PC-3 (cell line): ENCODE measurements around the gene EFCAB6. TPM values are rescaled to one million over a fixed set of nuclear protein-coding genes. Genes with fewer than 3 reads are reported as not detected.

ENCODE experiments used
- ATAC-seq: fragments of 200-7000 bp; cut with Tn5 transposase; 2 replicates; pipeline ENCODE4 v1.9.1; 2020; ENCODE audit warnings: mild to moderate bottlenecking, moderate library complexity
- BruUV-seq: library from RNA; stranded (reverse); fragments of 400-500 nt; replicated peaks from 2 replicates; lab custom pipeline; 2021; lab: Mats Ljungman, UMichigan
- CTCF ChIA-PET: fragments of 300-600 bp; sonication (Branson Sonifier 250); formaldehyde crosslinking; loops from one replicate; lab custom pipeline; 2022; ENCODE audit warnings: antibody characterized with exemption; lab: Charles Lee
- POLR2A ChIA-PET: fragments of 300-600 bp; sonication (Branson Sonifier 250); formaldehyde crosslinking; loops from one replicate; lab custom pipeline; 2022; ENCODE audit warnings: antibody characterized with exemption; ENCODE audit not compliant: unreplicated experiment; lab: Charles Lee
- DNase-seq: peaks from one replicate; pipeline ENCODE4 v3.0.0-alpha.2; 2015
- H2AFZ ChIP-seq: fragments of 300-600 bp; sonication (generic); 2 replicates; pipeline ENCODE4 v1.6.0; 2016; ENCODE audit warnings: antibody characterized with exemption, low read length
- H3F3A ChIP-seq: fragments of 300-600 bp; sonication (generic); one replicate; pipeline ENCODE4 v1.6.0; 2017; ENCODE audit warnings: antibody characterized with exemption, low read length, control low read depth, mild to moderate bottlenecking; ENCODE audit not compliant: unreplicated experiment
- H3K27ac ChIP-seq: fragments of 300-600 bp; sonication (generic); 2 replicates; pipeline ENCODE4 v1.5.1; 2016; ENCODE audit warnings: mild to moderate bottlenecking, low read length
- H3K27me3 ChIP-seq: fragments of 300-600 bp; sonication (generic); 2 replicates; pipeline ENCODE4 v1.6.1; 2016; ENCODE audit warnings: low read length, mixed read lengths
- H3K36me3 ChIP-seq: fragments of 300-600 bp; sonication (generic); 2 replicates; pipeline ENCODE4 v1.6.1; 2016; ENCODE audit warnings: low read depth, mixed run types, low read length, mixed read lengths
- H3K4me1 ChIP-seq: fragments of 300-600 bp; sonication (generic); 2 replicates; pipeline ENCODE4 v1.5.1; 2016; ENCODE audit warnings: low read length; ENCODE audit not compliant: insufficient read depth
- H3K4me2 ChIP-seq: fragments of 300-600 bp; sonication (generic); 2 replicates; pipeline ENCODE4 v1.6.0; 2016; ENCODE audit warnings: low read length
- H3K4me3 ChIP-seq: fragments of 300-600 bp; sonication (generic); 2 replicates; pipeline ENCODE4 v1.5.1; 2016; ENCODE audit warnings: mild to moderate bottlenecking, low read length, mixed read lengths
- H3K79me2 ChIP-seq: fragments of 300-600 bp; sonication (generic); 2 replicates; pipeline ENCODE4 v1.6.1; 2017; ENCODE audit warnings: low read length, mixed read lengths
- H3K9ac ChIP-seq: fragments of 300-600 bp; sonication (generic); 2 replicates; pipeline ENCODE4 v1.6.0; 2016; ENCODE audit warnings: mild to moderate bottlenecking, low read length
- H3K9me2 ChIP-seq: fragments of 300-600 bp; sonication (generic); replicated peaks from 2 replicates; pipeline ENCODE4 v1.6.1; 2016; ENCODE audit warnings: mixed run types, low read length, mixed read lengths
- H3K9me3 ChIP-seq: fragments of 300-600 bp; sonication (generic); 2 replicates; pipeline ENCODE4 v1.6.1; 2016; ENCODE audit warnings: low read length, mixed read lengths
- H4K20me1 ChIP-seq: fragments of 300-600 bp; sonication (generic); 2 replicates; pipeline ENCODE4 v1.6.1; 2016; ENCODE audit warnings: low read length, mixed read lengths
- CTCF ChIP-seq: fragments of 300-600 bp; sonication (generic); conservative IDR thresholded peaks from 2 replicates; pipeline ENCODE4 v1.5.1; 2017; ENCODE audit warnings: antibody characterized with exemption, low read depth, mild to moderate bottlenecking, low read length
- EZH2 ChIP-seq: fragments of 300-600 bp; sonication (generic); IDR thresholded peaks from one replicate; pipeline ENCODE4 v1.6.1; 2017; ENCODE audit warnings: antibody characterized with exemption, mild to moderate bottlenecking, low read length; ENCODE audit not compliant: unreplicated experiment
- EZH2phosphoT487 ChIP-seq: fragments of 300-600 bp; sonication (generic); IDR thresholded peaks from 2 replicates; pipeline ENCODE4 v1.6.1; 2018; ENCODE audit warnings: mild to moderate bottlenecking, antibody characterized with exemption, low read length, borderline replicate concordance
- intact Hi-C: fragments of 100-400 bp; cut with micrococcal nuclease; formaldehyde crosslinking; loops from 2 replicates; pipeline ENCODE4 v1.9.0; 2023
- total RNA-seq: library from RNA; depleted of rRNA; stranded (reverse); fragments of >200 nt; gene quantifications from 2 replicates; pipeline ENCODE4 v1.2.3, GENCODE V29; 2014

Gene EFCAB6
- total RNA-seq, 1 experiment from 2014 or later, result 0.07 TPM

GRCh38 chr22:43574738-43575137, 237.4 kb downstream of the EFCAB6 start:
- Histone ChIP-seq H3K9ac (no peak overlapping the region), H3K4me2 (no peak overlapping the region), H3K27ac (no peak overlapping the region), H3K36me3 (no peaks in the 10 kb centered on the region), H3K9me2 (no peaks in the 10 kb centered on the region), H3F3A (no peaks in the 10 kb centered on the region), H3K79me2 (no peaks in the 10 kb centered on the region), H3K27me3 (peaks cover 40% of the 10 kb centered on the region), H3K9me3 (no peaks in the 10 kb centered on the region), H3K4me1 (no peaks in the 10 kb centered on the region), H2AFZ (no peak overlapping the region), H4K20me1 (no peaks in the 10 kb centered on the region), H3K4me3 (no peak overlapping the region)
- intact Hi-C loops, result no loop called here
- ATAC-seq (no peak), DNase-seq (no peak)
- BruUV-seq, result no TSS peak
- TF ChIP-seq EZH2, result no peak
- no peak for TF ChIP-seq CTCF
- TF ChIP-seq EZH2phosphoT487, result no peak
- ChIA-PET CTCF (interaction anchor here (0.7 kb wide), 1 partner anchor 16 kb away, joined by 3 read pairs; no protein-coding TSS in a partner anchor), POLR2A (no interaction called here)

- BruUV-seq, result no TSS peak
- CTCF ChIA-PET, result no interaction called here
- Histone ChIP-seq H4K20me1 (no peaks in the 10 kb centered on the region), H3K36me3 (no peaks in the 10 kb centered on the region), H3K4me1 (no peaks in the 10 kb centered on the region), H3K27me3 (peaks cover 40% of the 10 kb centered on the region), H3K27ac (no peak overlapping the region), H3K9ac (no peak overlapping the region), H3K79me2 (no peaks in the 10 kb centered on the region), H3K9me3 (no peaks in the 10 kb centered on the region), H3K4me2 (no peak overlapping the region), H3K9me2 (no peaks in the 10 kb centered on the region), H3F3A (no peaks in the 10 kb centered on the region), H3K4me3 (no peak overlapping the region), H2AFZ (no peak overlapping the region)
- ATAC-seq (no peak), DNase-seq (no peak)
- intact Hi-C loops, result no loop called here
- POLR2A ChIA-PET, result no interaction called here
- TF ChIP-seq EZH2phosphoT487, result no peak
- TF ChIP-seq EZH2, result no peak
- TF ChIP-seq CTCF, result no peak
Observed at GRCh38 chr22:43572710-43573109, 239.4 kb downstream of the EFCAB6 start.

GRCh38 chr22:43571181-43571580, 240.9 kb downstream of the EFCAB6 start:
- Histone ChIP-seq H3K9ac (no peak overlapping the region), H3K4me3 (no peak overlapping the region), H3F3A (no peaks in the 10 kb centered on the region), H3K36me3 (no peaks in the 10 kb centered on the region), H3K4me1 (no peaks in the 10 kb centered on the region), H3K9me3 (no peaks in the 10 kb centered on the region), H3K79me2 (no peaks in the 10 kb centered on the region), H3K27ac (no peak overlapping the region), H3K27me3 (peaks cover 29% of the 10 kb centered on the region), H3K9me2 (no peaks in the 10 kb centered on the region), H4K20me1 (no peaks in the 10 kb centered on the region), H3K4me2 (no peak overlapping the region), H2AFZ (no peak overlapping the region)
- DNase-seq (no peak), ATAC-seq (no peak)
- intact Hi-C loops, result no loop called here
- no peak for TF ChIP-seq EZH2phosphoT487
- TF ChIP-seq EZH2, result no peak
- no peak for TF ChIP-seq CTCF
- POLR2A ChIA-PET, result no interaction called here
- no TSS peak for BruUV-seq
- CTCF ChIA-PET, result no interaction called here
